AG09319 (cell line): ENCODE data around the gene SNX13.

Experiments used
- DNase-seq: peaks from one replicate; pipeline ENCODE4 v3.0.0-alpha.2; 2010; ENCODE audit warnings: low read depth; ENCODE audit errors: extremely low read depth
- TF ChIP-seq, protein P1 (sequence below): IDR thresholded peaks from 2 replicates; pipeline ENCODE4 v1.5.1; 2011; ENCODE audit warnings: low read depth, mild to moderate bottlenecking, inconsistent platforms, low read length, moderate library complexity

Gene SNX13

DNA sequence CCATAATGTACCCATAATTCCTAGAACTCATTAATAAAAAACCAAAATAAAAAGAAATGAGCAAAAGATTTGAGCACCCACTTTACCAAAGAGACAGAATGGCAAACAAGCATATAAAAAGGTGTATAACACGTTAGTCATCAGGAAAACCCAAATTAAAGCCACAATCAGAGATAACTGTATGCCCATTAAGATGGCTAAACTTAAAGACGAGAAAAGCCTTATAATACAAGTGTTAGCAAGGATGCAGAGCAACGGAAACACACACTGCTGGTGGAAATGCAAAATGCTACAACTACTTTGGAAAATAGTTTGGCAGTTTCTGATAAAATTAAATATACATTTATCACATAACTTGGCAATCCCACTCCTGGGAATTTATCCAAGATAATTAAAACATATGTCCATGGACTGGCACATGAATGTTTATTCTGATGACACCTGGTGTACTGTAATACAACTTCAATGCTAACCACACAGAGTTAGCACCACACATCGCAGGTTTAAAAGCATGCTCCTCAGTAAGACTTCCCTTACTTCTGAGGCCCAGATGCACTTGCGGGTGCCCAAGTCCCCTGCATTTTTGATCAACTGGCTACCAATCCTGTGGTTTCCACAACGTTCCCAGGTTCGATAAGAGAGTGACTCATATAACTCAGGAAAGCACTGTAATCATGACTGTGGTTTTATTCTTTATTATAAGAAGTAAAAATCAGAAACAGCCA, 158.6 kb downstream of the SNX13 start:
- peak; percentile 42 for DNase-seq
- TF ChIP-seq, protein P1, sequence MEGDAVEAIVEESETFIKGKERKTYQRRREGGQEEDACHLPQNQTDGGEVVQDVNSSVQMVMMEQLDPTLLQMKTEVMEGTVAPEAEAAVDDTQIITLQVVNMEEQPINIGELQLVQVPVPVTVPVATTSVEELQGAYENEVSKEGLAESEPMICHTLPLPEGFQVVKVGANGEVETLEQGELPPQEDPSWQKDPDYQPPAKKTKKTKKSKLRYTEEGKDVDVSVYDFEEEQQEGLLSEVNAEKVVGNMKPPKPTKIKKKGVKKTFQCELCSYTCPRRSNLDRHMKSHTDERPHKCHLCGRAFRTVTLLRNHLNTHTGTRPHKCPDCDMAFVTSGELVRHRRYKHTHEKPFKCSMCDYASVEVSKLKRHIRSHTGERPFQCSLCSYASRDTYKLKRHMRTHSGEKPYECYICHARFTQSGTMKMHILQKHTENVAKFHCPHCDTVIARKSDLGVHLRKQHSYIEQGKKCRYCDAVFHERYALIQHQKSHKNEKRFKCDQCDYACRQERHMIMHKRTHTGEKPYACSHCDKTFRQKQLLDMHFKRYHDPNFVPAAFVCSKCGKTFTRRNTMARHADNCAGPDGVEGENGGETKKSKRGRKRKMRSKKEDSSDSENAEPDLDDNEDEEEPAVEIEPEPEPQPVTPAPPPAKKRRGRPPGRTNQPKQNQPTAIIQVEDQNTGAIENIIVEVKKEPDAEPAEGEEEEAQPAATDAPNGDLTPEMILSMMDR = no peak

DNA sequence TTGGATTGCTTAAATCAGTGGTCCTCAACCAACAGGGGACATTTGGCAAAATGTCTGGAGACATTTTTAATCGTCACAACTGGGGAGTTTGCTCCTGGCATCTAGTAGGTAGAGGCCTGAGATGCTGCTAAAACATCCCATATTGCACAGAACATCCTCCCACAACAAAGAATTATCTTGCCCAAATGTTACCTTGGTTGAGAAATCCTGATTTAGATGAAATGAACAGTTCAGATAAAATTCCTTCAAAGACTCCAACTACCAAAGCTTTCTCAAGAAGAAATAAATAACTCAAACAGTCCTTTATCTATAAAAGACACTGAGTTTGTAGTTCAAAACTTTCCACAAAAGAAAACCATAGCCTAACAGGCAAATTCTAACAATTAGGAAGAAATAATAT, 160.9 kb downstream of the SNX13 start:
- no peak for DNase-seq
- TF ChIP-seq, protein P1 = no peak

DNA sequence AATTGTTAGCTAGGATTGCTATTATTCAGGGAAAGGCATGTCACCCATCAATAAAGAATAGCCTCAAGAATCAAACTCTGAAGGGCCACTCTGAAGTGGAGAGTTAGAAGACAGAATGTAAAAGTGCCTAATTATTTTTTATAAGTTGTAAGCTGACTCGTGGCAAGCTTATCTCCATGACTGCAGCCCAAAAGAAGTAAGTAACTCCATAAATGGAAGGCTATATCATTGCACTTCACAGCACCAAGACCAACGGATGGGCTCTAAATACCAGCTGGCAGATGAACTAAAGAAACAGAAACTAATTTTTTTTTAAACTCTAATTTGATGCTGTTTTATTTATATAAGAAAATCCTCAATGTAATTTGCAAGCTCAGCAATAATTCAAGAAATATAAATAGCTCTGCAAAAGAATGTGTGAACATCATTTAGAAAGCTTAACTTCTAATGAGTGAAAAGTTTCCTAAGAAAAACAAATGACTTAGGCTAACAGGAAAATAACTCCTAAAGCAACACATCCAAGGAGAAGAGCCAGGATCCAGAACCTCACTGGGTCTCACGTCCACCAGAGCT, 165.5 kb downstream of the SNX13 start:
- DNase-seq = no peak
- TF ChIP-seq, protein P1 = no peak

DNA sequence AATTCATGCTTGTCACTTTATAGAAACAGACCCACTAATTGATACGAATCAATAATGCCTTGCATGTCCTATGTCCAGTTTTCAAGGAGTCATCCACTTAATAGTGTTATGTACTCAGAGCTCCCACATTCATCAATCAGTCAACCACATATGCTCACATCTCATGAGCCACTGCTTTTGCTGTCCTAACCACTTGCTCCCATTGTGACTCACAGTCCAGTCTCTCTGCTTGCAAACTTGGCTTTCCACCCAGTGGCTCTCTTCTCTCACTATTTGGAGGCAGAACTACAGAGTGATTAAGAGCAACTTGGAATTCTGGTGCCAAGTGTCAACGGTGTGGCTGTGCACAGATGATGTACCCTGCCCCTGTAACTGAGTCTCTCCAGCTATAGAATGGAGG, 166.0 kb downstream of the SNX13 start:
- peak; percentile 5 for DNase-seq
- TF ChIP-seq, protein P1 = no peak

DNA sequence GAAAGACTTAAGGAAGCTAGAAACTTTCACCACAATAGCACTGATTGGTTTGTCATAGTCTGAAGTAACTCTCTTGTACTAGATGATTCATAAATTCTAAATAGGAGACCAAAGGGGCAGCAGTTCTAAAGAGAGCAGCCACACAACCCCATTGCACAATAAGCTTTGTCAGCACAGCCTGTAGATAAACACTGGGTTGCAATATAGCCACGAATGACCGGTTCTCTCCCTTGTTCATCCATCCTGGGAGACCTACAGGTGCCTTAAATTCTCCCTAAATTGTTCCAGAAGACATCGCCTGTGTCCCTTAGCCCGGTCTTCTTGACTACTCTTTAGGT, 167.0 kb downstream of the SNX13 start:
- DNase-seq = peak; percentile 55

DNA sequence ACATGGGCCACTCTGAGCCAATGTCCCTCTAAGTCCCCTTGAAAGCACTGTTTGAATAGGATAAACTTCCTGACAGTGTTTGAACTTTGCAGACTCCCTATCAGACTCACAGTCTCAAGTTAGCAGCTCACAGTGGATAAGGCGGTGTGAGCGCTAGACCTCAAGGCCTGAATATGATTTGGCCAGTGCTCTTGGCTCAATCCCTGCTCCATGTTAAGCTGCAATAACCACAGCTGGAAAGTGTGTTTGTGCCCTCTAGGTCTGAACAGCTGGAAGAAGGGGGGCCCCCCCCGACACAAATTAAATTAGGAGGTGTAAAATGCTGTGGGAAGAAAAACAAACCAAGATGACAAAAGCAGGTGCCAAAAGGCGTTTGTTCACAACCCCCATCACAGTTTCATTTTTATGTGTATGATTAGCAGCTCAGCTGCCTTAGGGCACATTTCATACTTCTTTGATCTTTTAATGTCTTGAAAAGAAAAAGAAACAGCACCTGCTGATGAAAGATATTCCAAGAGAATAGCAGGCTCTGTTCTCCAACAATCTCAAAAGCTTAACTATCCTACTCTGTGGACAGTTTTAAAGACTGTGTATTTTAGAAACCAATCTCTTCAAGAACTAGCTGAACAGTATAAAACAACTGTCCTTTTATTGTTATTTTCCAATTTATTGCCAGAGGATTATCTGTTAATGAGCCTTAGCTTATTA, 167.6 kb downstream of the SNX13 start:
- TF ChIP-seq, protein P1 = no peak
- no peak for DNase-seq

More for the DNA sequence above, 167.0 kb downstream of the SNX13 start:
- TF ChIP-seq, protein P1 = no peak

DNA sequence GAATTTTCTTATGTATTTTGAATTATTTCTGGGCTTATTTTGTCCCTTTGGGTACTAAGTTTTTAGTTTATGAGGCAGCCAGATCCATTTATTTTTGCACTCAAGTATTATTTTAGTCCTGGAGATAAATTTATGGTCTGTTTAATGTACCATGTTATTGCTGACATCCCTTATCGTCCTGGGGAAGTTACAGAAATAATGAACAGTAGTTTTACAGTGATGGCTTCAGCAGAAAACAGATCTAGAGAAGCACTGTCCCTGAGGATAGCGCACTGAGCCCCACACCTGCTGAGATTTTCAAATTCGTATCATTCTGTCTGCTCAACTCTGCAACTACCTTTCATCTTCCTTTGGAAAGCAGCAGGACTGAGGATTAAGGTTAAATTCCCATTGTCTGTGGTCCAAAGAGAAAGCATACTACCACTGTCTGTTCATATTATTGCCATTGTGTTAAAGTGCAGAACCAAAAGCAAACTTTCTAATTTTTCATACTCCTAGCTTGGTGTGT, 168.3 kb downstream of the SNX13 start:
- TF ChIP-seq, protein P1 = no peak

More for the DNA sequence above, 168.3 kb downstream of the SNX13 start:
- DNase-seq = no peak
